ENCODE results near the gene CALN1.

DNA sequence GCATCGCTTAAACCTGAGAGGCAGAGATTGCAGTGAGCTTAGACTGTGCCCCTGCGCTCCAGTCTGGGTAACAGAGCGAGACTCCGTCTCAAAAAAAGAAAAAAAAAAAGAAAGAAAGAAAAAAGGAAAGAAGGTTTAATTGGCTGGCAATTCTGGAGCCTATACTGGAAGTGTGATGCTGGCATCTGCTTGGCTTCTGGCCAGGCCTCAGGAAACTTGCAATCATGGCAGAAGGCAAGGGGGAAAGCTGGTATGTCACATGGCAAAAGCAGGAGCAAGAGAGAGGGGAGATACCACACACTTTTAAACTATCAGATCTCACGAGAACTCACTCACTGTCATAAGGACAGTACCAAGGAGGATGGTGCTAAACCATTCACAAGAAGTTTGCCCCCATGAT is 190.0 kb downstream of the CALN1 start:
- TF ChIP-seq, protein P1, sequence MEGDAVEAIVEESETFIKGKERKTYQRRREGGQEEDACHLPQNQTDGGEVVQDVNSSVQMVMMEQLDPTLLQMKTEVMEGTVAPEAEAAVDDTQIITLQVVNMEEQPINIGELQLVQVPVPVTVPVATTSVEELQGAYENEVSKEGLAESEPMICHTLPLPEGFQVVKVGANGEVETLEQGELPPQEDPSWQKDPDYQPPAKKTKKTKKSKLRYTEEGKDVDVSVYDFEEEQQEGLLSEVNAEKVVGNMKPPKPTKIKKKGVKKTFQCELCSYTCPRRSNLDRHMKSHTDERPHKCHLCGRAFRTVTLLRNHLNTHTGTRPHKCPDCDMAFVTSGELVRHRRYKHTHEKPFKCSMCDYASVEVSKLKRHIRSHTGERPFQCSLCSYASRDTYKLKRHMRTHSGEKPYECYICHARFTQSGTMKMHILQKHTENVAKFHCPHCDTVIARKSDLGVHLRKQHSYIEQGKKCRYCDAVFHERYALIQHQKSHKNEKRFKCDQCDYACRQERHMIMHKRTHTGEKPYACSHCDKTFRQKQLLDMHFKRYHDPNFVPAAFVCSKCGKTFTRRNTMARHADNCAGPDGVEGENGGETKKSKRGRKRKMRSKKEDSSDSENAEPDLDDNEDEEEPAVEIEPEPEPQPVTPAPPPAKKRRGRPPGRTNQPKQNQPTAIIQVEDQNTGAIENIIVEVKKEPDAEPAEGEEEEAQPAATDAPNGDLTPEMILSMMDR (optimal IDR thresholded peaks at IDR 0.05 in 1 of 3, IDR thresholded peaks at IDR 0.05 in 1 of 3, conservative IDR thresholded peaks at IDR 0.05 in 1 of 3; ENCODE audit: extremely low read depth in 1 of 3, insufficient read depth in 2 of 3, low read length in 3 of 3): no peak
- no peak for TF ChIP-seq EZH2 (IDR thresholded peaks at IDR 0.05; ENCODE audit: low read length)
